H1 (cell line): ENCODE results near the gene ASCC2. TPM values are rescaled to one million over a fixed set of nuclear protein-coding genes. Genes with fewer than 3 reads are reported as not detected.

Experiments used
- CTCF ChIA-PET: fragments of 300-600 bp; sonication (Branson Sonifier 250); formaldehyde crosslinking; loops from one replicate; lab custom pipeline; 2021; ENCODE audit not compliant: partially characterized antibody; lab: Charles Lee
- POLR2A ChIA-PET: fragments of 300-600 bp; sonication (Branson Sonifier 250); formaldehyde crosslinking; loops from one replicate; lab custom pipeline; 2021; ENCODE audit warnings: inconsistent platforms; ENCODE audit not compliant: partially characterized antibody; lab: Charles Lee
- DNase-seq, 2 experiments: peaks; one replicate each; pipeline versions ENCODE4 v3.0.0 to v3.0.0-alpha.2; 2010 to 2022; ENCODE audit warnings: low spot score in 2 of 2, low read depth in 1 of 2, mixed read lengths in 1 of 2
- FAIRE-seq: peaks from 2 replicates; lab custom pipeline; 2011; peaks lifted over from hg19 to GRCh38; lab: Jason Lieb, UNC
- H2AFZ ChIP-seq: 2 replicates; pipeline ENCODE4 v1.8.1; 2012; ENCODE audit warnings: low read length, inconsistent platforms
- H2AK5ac ChIP-seq: 2 replicates; pipeline ENCODE4 v1.6.1; 2013; ENCODE audit warnings: low read depth, low read length
- H2BK120ac ChIP-seq: replicated peaks from 2 replicates; pipeline ENCODE3; 2013; ENCODE audit warnings: low read depth, low read length, inconsistent platforms
- H2BK12ac ChIP-seq: 2 replicates; pipeline ENCODE4 v1.6.1; 2013; ENCODE audit warnings: low read depth, low read length
- H2BK15ac ChIP-seq: 2 replicates; pipeline ENCODE4 v1.6.1; 2013; ENCODE audit warnings: low read length
- H2BK20ac ChIP-seq: 2 replicates; pipeline ENCODE4 v1.6.1; 2013; ENCODE audit warnings: low read length
- H2BK5ac ChIP-seq: 2 replicates; pipeline ENCODE4 v1.6.1; 2013; ENCODE audit warnings: low read depth, low read length
- H3K14ac ChIP-seq: 2 replicates; pipeline ENCODE4 v1.6.1; 2013; ENCODE audit warnings: inconsistent platforms; ENCODE audit not compliant: insufficient read length
- H3K18ac ChIP-seq: 2 replicates; pipeline ENCODE4 v1.6.1; 2013; ENCODE audit warnings: low read length; ENCODE audit errors: extremely low read depth
- H3K23ac ChIP-seq: 2 replicates; pipeline ENCODE4 v1.6.1; 2013; ENCODE audit warnings: inconsistent platforms; ENCODE audit not compliant: insufficient read length
- H3K23me2 ChIP-seq: 2 replicates; pipeline ENCODE4 v1.6.1; 2013; ENCODE audit warnings: low read depth, low read length
- H3K27ac ChIP-seq: 2 replicates; pipeline ENCODE4 v1.6.1; 2011; ENCODE audit warnings: low read depth, low read length, inconsistent platforms
- H3K27me3 ChIP-seq, 4 experiments: replicated peaks in 1 of 4; 1 replicate in 1 of 4; 2 replicates in 3 of 4; pipeline versions ENCODE4 v1.6.1 to v1.8.1; 2011 to 2013; ENCODE audit warnings: low read length in 3 of 4, mild to moderate bottlenecking in 3 of 4, inconsistent platforms in 2 of 4, mixed read lengths in 2 of 4, moderate library complexity in 1 of 4; ENCODE audit not compliant: control insufficient read depth in 3 of 4, insufficient read depth in 3 of 4; ENCODE audit errors: extremely low read depth in 1 of 4
- H3K36me3 ChIP-seq, 4 experiments: 2 replicates each; pipeline versions ENCODE4 v1.6.1 to v1.8.1; 2011 to 2013; ENCODE audit warnings: mild to moderate bottlenecking in 4 of 4, low read length in 3 of 4, moderate library complexity in 2 of 4, control low read depth in 1 of 4, inconsistent platforms in 1 of 4; ENCODE audit not compliant: insufficient read depth in 4 of 4, control insufficient read depth in 2 of 4
- H3K4ac ChIP-seq: replicated peaks from 2 replicates; pipeline ENCODE3; 2013; ENCODE audit warnings: low read length, low read depth, mixed read lengths, inconsistent platforms; ENCODE audit not compliant: insufficient read length
- H3K4me1 ChIP-seq, 4 experiments: replicated peaks in 1 of 4; 1 replicate in 1 of 4; 2 replicates in 3 of 4; pipeline versions ENCODE4 v1.6.1 to v1.8.1; 2011 to 2013; ENCODE audit warnings: low read length in 3 of 4, inconsistent platforms in 2 of 4, mixed read lengths in 1 of 4; ENCODE audit not compliant: insufficient read depth in 4 of 4, control insufficient read depth in 3 of 4
- H3K4me2 ChIP-seq, 2 experiments: 2 replicates each; pipeline versions ENCODE4 v1.6.1 to v1.8.1; 2011 to 2013; ENCODE audit warnings: low read depth in 2 of 2, low read length in 2 of 2, control low read depth in 1 of 2, inconsistent platforms in 1 of 2, mild to moderate bottlenecking in 1 of 2; ENCODE audit not compliant: insufficient read depth in 1 of 2
- H3K4me3 ChIP-seq, 4 experiments: fragments of 200-600, 300-600 bp in 1 of 4; sonication (generic), shearing (Covaris generic), sonication (Bioruptor Twin) in 1 of 4; 2 replicates each; pipeline versions ENCODE4 v1.5.1 to v1.8.1; 2011 to 2016; ENCODE audit warnings: low read length in 4 of 4, low read depth in 3 of 4, control low read depth in 2 of 4, inconsistent platforms in 2 of 4, mild to moderate bottlenecking in 2 of 4, mixed read lengths in 1 of 4, moderate library complexity in 1 of 4; ENCODE audit not compliant: insufficient read depth in 2 of 4; ENCODE audit errors: extremely low read depth in 1 of 4
- H3K56ac ChIP-seq: replicated peaks from 2 replicates; pipeline ENCODE3; 2013; ENCODE audit warnings: low read depth, mild to moderate bottlenecking, mixed read lengths, low read length, inconsistent platforms; ENCODE audit not compliant: insufficient read length
- H3K79me1 ChIP-seq: 2 replicates; pipeline ENCODE4 v1.6.1; 2013; ENCODE audit warnings: low read depth, low read length, control low read depth
- H3K79me2 ChIP-seq, 2 experiments: 2 replicates each; pipeline versions ENCODE4 v1.6.1 to v1.8.1; 2012 to 2013; ENCODE audit warnings: low read length in 2 of 2, mild to moderate bottlenecking in 2 of 2, inconsistent platforms in 1 of 2; ENCODE audit not compliant: insufficient read depth in 2 of 2, control insufficient read depth in 1 of 2
- H3K9ac ChIP-seq, 4 experiments: replicated peaks in 1 of 4; 1 replicate in 1 of 4; 2 replicates in 3 of 4; pipeline versions ENCODE4 v1.6.1 to v1.8.1; 2011 to 2013; ENCODE audit warnings: low read depth in 3 of 4, low read length in 3 of 4, control low read depth in 2 of 4, mild to moderate bottlenecking in 2 of 4, moderate library complexity in 2 of 4, inconsistent platforms in 1 of 4; ENCODE audit errors: extremely low read depth in 1 of 4
- H3K9me3 ChIP-seq, 2 experiments: 2 replicates each; pipeline versions ENCODE4 v1.6.1 to v1.8.1; 2012 to 2013; ENCODE audit warnings: mild to moderate bottlenecking in 2 of 2, moderate library complexity in 2 of 2, control low read depth in 1 of 2, inconsistent platforms in 1 of 2, low read depth in 1 of 2, low read length in 1 of 2, mixed read lengths in 1 of 2; ENCODE audit not compliant: insufficient read depth in 2 of 2
- H4K20me1 ChIP-seq, 2 experiments: replicated peaks in 1 of 2; 2 replicates each; pipeline versions ENCODE3 to v1.8.1; 2011 to 2013; ENCODE audit warnings: inconsistent platforms in 2 of 2, low read length in 2 of 2, mild to moderate bottlenecking in 1 of 2; ENCODE audit not compliant: insufficient read depth in 2 of 2, control insufficient read depth in 1 of 2
- H4K5ac ChIP-seq: 2 replicates; pipeline ENCODE4 v1.6.1; 2013; ENCODE audit warnings: low read length, low read depth, mixed read lengths, inconsistent platforms; ENCODE audit not compliant: insufficient read length
- H4K8ac ChIP-seq: 2 replicates; pipeline ENCODE4 v1.8.0; 2013; ENCODE audit warnings: mild to moderate bottlenecking, moderate library complexity, low read length, inconsistent platforms; ENCODE audit not compliant: insufficient read depth; ENCODE audit errors: extremely low read depth
- H4K91ac ChIP-seq: replicated peaks from 2 replicates; pipeline ENCODE3; 2013; ENCODE audit warnings: low read length, mixed read lengths, inconsistent platforms; ENCODE audit not compliant: insufficient read length
- SAP30 ChIP-seq: fragments of 300-600 bp; sonication (generic); IDR thresholded peaks from 2 replicates; pipeline ENCODE4 v1.7.1; 2012; ENCODE audit warnings: low read length, moderate library complexity, mild to moderate bottlenecking, inconsistent platforms; ENCODE audit not compliant: insufficient read depth, insufficient replicate concordance
- WGBS, 2 experiments: shearing (Covaris generic) in 1 of 2; methylation state at CpG; one replicate each; pipeline versions ENCODE4 v1.1.6 to v1.1.7; 2013 to 2015; ENCODE audit warnings: low lambda C conversion rate in 2 of 2, mixed read lengths in 2 of 2, inconsistent platforms in 1 of 2, low coverage in 1 of 2, missing lambda C conversion rate in 1 of 2; ENCODE audit not compliant: insufficient replicate concordance in 2 of 2, insufficient coverage in 1 of 2, insufficient read length in 1 of 2; ENCODE audit errors: extremely low coverage in 1 of 2, missing lambda C conversion rate in 1 of 2; 5-methylcytosine and 5-hydroxymethylcytosine counted together
- polyA plus RNA-seq, 7 experiments: library from polyadenylated mRNA; depleted of rRNA in 3 of 7; stranded (reverse) in 5 of 7; unstranded in 2 of 7; fragments of >200 nt in 5 of 7; fragments of 200-250 nt in 2 of 7; gene quantifications; 1 replicate in 5 of 7; 2 replicates in 1 of 7; 4 replicates in 1 of 7; pipeline versions ENCODE4 v1.2.1 to v1.2.3, GENCODE V29; 2011 to 2013; ENCODE audit warnings: missing spikeins in 2 of 7, mixed read lengths in 2 of 7
- total RNA-seq: library from RNA; stranded (reverse); fragmentation: NEBNext Ultra II Directional; extraction: Animal tissue kit (Norgen Biotek cat#: 25700); gene quantifications from 2 replicates; pipeline ENCODE4 v1.2.1, GENCODE V29; 2021

The ASCC2 gene
- total and polyA plus RNA-seq, 2 of the 8 experiments (the other 6 are each of a cell fraction or from before 2014, with no cell fraction given), result 35.0 to 35.8 TPM

DNA sequence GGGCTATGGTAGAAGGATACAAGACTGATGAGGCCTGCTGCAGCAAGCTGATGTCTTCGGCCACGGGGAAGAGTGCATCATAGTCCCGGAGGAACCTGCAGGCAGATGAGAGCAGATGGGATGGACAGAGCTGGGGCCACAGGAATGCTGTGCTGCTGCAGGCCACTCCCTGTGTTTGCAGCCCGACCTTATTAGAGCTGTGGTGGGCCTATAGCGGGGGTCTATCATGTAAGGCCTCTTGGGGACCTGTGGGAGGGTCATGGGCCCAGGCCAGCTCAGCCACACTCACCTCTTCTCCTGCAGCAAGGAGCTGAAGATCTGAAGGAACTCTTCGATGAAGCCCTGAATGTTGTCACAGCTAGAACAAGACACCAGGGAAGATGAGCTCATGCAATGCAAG is 31.9 kb downstream of the ASCC2 start:
- Histone ChIP-seq H3K79me1 (no peaks in the 10 kb centered on the region), H3K23me2 (no peaks in the 10 kb centered on the region), H3K36me3 (peaks cover 10 to 36% (median 22%) of the 10 kb centered on the region in 4 experiments; a peak in 6 of 8 replicates), H3K4ac (no peak overlapping the region), H3K9ac (no peak overlapping the region), H3K4me1 (peaks cover 0 to 3% (median 0%) of the 10 kb centered on the region in 4 experiments; a peak in 1 of 7 replicates), H3K27me3 (no peaks in the 10 kb centered on the region), H2AFZ (no peak overlapping the region), H3K9me3 (no peaks in the 10 kb centered on the region), H2BK15ac (no peak overlapping the region), H4K8ac (no peak overlapping the region), H4K5ac (no peak overlapping the region), H2BK120ac (no peak overlapping the region), H4K91ac (no peak overlapping the region), H2BK5ac (no peak overlapping the region), H2BK20ac (no peak overlapping the region), H3K18ac (no peak overlapping the region), H3K79me2 (no peaks in the 10 kb centered on the region), H2BK12ac (no peak overlapping the region), H3K27ac (no peak overlapping the region), H3K4me3 (no peak overlapping the region), H3K4me2 (no peak overlapping the region), H3K14ac (no peak overlapping the region), H3K23ac (no peak overlapping the region), H2AK5ac (no peak overlapping the region), H4K20me1 (peaks cover 0 to 5% of the 10 kb centered on the region in 2 experiments), H3K56ac (no peak overlapping the region)
- POLR2A ChIA-PET, result interaction anchor here (0.8 kb wide), 1 partner anchor 195 kb away, joined by 3 read pairs; no protein-coding TSS in a partner anchor
- FAIRE-seq, result no peak
- CTCF ChIA-PET, result interaction anchor here (1.4 to 2.4 kb wide), 3 partner anchors 33 to 283 kb away, joined by 4 to 11 read pairs (median 5); no protein-coding TSS in a partner anchor
- no peak for DNase-seq
- no peak for TF ChIP-seq SAP30
- WGBS, 2 experiments, result 90% methylated on average over 6 of the region's 6 CpGs; no CpG with 5 or more reads in 1 of the 2 experiments
